Psoas muscle (tissue), 8 donors: ENCODE data around the gene PANK1. TPM values are rescaled to one million over a fixed set of nuclear protein-coding genes. Genes with fewer than 3 reads are reported as not detected.
A peak's percentile ranks its signal among the peaks of the same experiment; 100 is the strongest.

ENCODE experiments used
- ATAC-seq, 4 donors: fragments of 200-7000 bp; cut with Tn5 transposase; one replicate each; pipeline ENCODE4 v1.9.1; 2020; ENCODE audit warnings: moderate library complexity in 3 of 4, mild to moderate bottlenecking in 2 of 4
- DNase-seq, 2 donors: peaks; one replicate each; pipeline ENCODE4 v3.0.0-alpha.2; 2020
- H3K27ac ChIP-seq: fragments of 200-600 bp; one replicate; pipeline ENCODE4 v1.8.0; 2022
- H3K27me3 ChIP-seq, 3 donors: fragments of 200-600 bp in 1 of 3; one replicate each; pipeline versions ENCODE4 v1.6.1 to v1.8.0; 2013 to 2022; ENCODE audit warnings: low read length in 2 of 3, mild to moderate bottlenecking in 2 of 3, moderate library complexity in 1 of 3; ENCODE audit not compliant: insufficient read depth in 3 of 3
- H3K36me3 ChIP-seq, 2 donors: fragments of 200-600 bp in 1 of 2; one replicate each; pipeline versions ENCODE4 v1.6.1 to v1.8.0; 2013 to 2022; ENCODE audit warnings: low read depth in 1 of 2, mild to moderate bottlenecking in 1 of 2, moderate library complexity in 1 of 2; ENCODE audit not compliant: insufficient read depth in 1 of 2
- H3K4me1 ChIP-seq: fragments of 200-600 bp; one replicate; pipeline ENCODE4 v1.8.0; 2022
- H3K4me3 ChIP-seq: fragments of 200-600 bp; one replicate; pipeline ENCODE4 v1.8.0; 2022; ENCODE audit warnings: mild to moderate bottlenecking
- H3K9me3 ChIP-seq: fragments of 200-600 bp; one replicate; pipeline ENCODE4 v1.8.0; 2022
- WGBS, 3 donors: extraction: QIAGEN DNeasy Blood & Tissue Kit; methylation state at CpG; one replicate each; pipeline versions ENCODE4 v1.1.6 to v1.1.7; 2013; 5-methylcytosine and 5-hydroxymethylcytosine counted together
- intact Hi-C, 2 donors: fragments of 100-400 bp; cut with DNase I; formaldehyde crosslinking; loops; one replicate each; pipeline versions ENCODE4 v1.11.0 to v1.14.2; 2022
- polyA plus RNA-seq, 3 donors: library from polyadenylated mRNA; stranded (reverse); fragments of 200-250 nt; gene quantifications; one replicate each; pipeline ENCODE4 v1.2.3, GENCODE V29; 2013
- total RNA-seq, 4 donors: library from RNA; stranded (reverse); fragmentation: NEBNext Ultra II Directional in 2 of 4; extraction: Animal tissue kit (Norgen Biotek cat#: 25700) in 2 of 4; gene quantifications; one replicate each; pipeline versions ENCODE4 v1.2.1 to v1.2.4, GENCODE V29; 2021 to 2023
- TF ChIP-seq, protein P1 (sequence below): fragments of 200-600 bp; IDR thresholded peaks from one replicate; pipeline ENCODE4 v1.8.0; 2022; ENCODE audit warnings: antibody characterized with exemption
- donor health status: healthy with polysubstance abuse.
- donor health status: DM: no; HTN: no; CAD: no; lungs with moderate emphysema.
- donor health status: Bipolar disorder and iron deficiency.
- donor health status: healthy.
- donor health status: DM: yes; HTN: yes; CAD: no.
- donor health status: DM: no; HTN: no; CAD: no.
- donor health status: DM: no; HTN: no; CAD: no.
- donor health status: DM: yes; HTN: yes; CAD: no.

Gene PANK1
- total and polyA plus RNA-seq, 7 donors, result 0.91 to 17.0 (median 6.3) TPM

DNA sequence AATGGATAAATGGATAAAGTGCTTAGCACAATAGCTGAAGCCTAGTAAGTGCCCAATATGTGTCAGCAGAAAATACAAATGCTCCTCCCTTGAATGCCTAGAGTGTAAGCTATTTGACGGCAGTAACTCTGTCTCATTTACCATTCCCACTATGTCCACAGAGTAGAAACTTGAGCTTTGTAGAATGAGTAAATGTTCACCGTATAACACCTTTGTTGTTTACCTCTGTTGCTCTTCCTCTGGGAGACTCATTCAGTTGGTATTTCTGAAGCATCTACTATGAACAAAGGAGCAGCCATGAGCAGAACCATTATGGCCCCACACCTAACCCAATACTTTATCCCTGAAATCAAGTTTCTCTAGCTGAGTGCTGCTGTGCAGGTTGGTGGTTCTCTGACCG, 101.2 kb downstream of the PANK1 start:
- H3K9me3 ChIP-seq, result no peaks in the 10 kb centered on the region
- no peak overlapping the region for H3K4me3 ChIP-seq
- peaks cover 0 to 4% (median 0%) of the 10 kb centered on the region in 3 donors for H3K27me3 ChIP-seq
- no peak for DNase-seq
- TF ChIP-seq, protein P1, sequence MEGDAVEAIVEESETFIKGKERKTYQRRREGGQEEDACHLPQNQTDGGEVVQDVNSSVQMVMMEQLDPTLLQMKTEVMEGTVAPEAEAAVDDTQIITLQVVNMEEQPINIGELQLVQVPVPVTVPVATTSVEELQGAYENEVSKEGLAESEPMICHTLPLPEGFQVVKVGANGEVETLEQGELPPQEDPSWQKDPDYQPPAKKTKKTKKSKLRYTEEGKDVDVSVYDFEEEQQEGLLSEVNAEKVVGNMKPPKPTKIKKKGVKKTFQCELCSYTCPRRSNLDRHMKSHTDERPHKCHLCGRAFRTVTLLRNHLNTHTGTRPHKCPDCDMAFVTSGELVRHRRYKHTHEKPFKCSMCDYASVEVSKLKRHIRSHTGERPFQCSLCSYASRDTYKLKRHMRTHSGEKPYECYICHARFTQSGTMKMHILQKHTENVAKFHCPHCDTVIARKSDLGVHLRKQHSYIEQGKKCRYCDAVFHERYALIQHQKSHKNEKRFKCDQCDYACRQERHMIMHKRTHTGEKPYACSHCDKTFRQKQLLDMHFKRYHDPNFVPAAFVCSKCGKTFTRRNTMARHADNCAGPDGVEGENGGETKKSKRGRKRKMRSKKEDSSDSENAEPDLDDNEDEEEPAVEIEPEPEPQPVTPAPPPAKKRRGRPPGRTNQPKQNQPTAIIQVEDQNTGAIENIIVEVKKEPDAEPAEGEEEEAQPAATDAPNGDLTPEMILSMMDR, result no peak
- 77 to 89% (median 88%) methylated on average over 3 of the region's 3 CpGs for WGBS, 3 donors
- intact Hi-C loops, result no loop called here
- H3K4me1 ChIP-seq, result no peaks in the 10 kb centered on the region
- no peaks in the 10 kb centered on the region for H3K36me3 ChIP-seq
- no peak overlapping the region for H3K27ac ChIP-seq
- ATAC-seq, result no peak

DNA sequence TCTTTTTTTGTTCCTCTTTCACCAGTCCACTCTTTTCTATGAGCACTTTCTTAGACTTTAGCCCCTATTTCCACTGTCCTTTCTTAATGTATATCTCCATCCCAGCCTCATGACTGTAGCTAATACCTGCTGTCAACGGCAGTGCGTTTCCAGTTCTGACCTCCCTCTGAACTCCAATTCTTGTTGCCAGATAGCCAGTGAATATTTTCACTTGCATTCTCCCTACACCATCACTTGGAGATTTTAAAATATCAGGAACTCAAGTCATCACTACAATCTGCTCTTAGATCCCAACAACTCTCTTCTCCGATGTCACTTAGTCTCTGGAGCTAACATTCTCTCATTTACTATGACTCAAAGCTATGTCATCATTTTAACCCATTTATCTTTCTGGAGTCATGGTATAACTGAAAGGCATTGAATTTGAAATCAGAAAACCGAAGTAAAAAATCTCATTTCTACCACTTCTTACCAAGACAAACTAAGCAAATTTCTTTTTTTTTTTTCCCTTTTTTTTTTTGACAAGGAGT, 104.6 kb downstream of the PANK1 start:
- Histone ChIP-seq H3K4me3 (no peak overlapping the region), H3K27ac (no peak overlapping the region), H3K4me1 (peaks cover 3% of the 10 kb centered on the region), H3K9me3 (no peaks in the 10 kb centered on the region), H3K27me3 (peaks cover 0 to 22% (median 0%) of the 10 kb centered on the region in 3 donors), H3K36me3 (no peaks in the 10 kb centered on the region)
- ATAC-seq (no peak), DNase-seq (no peak)
- intact Hi-C loops, result no loop called here
- TF ChIP-seq, protein P1, result no peak
- WGBS, 3 donors, result 77 to 86% (median 79%) methylated on average over 4 of the region's 4 CpGs

DNA sequence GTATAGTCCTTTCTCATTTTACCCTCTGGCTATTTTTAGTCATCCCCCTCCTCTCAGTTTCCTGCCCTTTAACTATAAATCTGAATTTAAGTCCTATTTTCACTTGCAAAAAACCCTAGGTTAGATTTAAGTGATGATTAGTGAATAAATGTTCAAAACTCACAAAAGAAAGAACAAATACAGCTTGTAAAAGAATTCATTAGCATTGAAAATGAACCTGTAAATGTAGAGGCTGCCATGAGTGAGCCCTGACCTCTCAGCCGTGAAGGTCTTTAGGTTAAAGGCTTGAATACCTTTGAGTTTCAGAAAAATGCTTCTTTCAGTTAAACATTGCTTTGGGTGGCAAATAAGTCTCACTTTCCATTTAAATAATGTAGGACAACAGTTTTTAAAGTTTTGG, 107.7 kb downstream of the PANK1 start:
- no peak overlapping the region for H3K4me3 ChIP-seq
- intact Hi-C loops, result no loop called here

DNA sequence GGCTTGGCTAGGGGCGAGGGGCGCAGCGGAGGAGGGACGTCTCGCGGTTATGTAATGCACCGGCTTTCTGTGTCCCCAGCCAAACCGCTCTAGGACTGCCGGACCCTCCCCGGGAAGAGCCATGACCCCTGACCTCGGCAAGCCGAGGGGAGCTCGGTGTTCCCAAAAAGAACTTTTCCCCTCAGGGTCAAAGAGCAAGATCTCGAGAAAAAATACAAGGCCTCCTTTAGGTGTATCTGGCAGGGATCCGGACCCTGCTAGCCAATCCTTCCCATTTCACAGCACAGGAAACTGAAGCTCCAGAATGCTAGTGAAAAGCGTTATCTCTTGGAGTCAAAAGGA, 109.1 kb downstream of the PANK1 start:
- DNase-seq (no peak), ATAC-seq (no peak)
- TF ChIP-seq, protein P1, result no peak
- WGBS, 3 donors, result 19 to 27% (median 25%) methylated on average over 16 of the region's 16 CpGs
- H3K27ac ChIP-seq, result peak overlapping the region; percentile 28
- H3K4me3 ChIP-seq, result peak overlapping the region; percentile 60
- no peaks in the 10 kb centered on the region for H3K9me3 ChIP-seq
- H3K36me3 ChIP-seq, result no peaks in the 10 kb centered on the region
- intact Hi-C loops, result no loop called here
- peaks cover 7% of the 10 kb centered on the region for H3K4me1 ChIP-seq
- peaks cover 2 to 59% (median 8%) of the 10 kb centered on the region in 3 donors for H3K27me3 ChIP-seq

More for the DNA sequence above, 107.7 kb downstream of the PANK1 start:
- TF ChIP-seq, protein P1, result no peak
- ATAC-seq, result no peak
- H3K4me1 ChIP-seq, result peaks cover 7% of the 10 kb centered on the region
- WGBS, 3 donors, result 64 to 80% (median 71%) methylated on average over 1 of the region's 1 CpG
- no peaks in the 10 kb centered on the region for H3K9me3 ChIP-seq
- no peak for DNase-seq
- no peak overlapping the region for H3K27ac ChIP-seq
- H3K27me3 ChIP-seq, result peaks cover 2 to 50% (median 2%) of the 10 kb centered on the region in 3 donors
- H3K36me3 ChIP-seq, result no peaks in the 10 kb centered on the region
